Fibroblast of the conjunctiva (primary cell): ENCODE data around the gene GIPR.
A peak's percentile ranks its signal among the peaks of the same experiment; 100 is the strongest.
"Not testable (repeated sequence)": the region's sequence is repeated elsewhere in the genome, so short reads cannot be mapped to it uniquely, and the experiment has no call there.

ENCODE experiments used
- DNase-seq: peaks from one replicate; pipeline ENCODE4 v3.0.0-alpha.2; 2010; ENCODE audit warnings: low read depth

GIPR gene

GRCh38 chr19:45645631-45646344, 22.2 kb upstream of the GIPR start:
- peak; percentile 66 for DNase-seq

GRCh38 chr19:45646345-45646698, 21.7 kb upstream of the GIPR start:
- DNase-seq, result no peak

GRCh38 chr19:45650722-45651121, 17.3 kb upstream of the GIPR start:
- DNase-seq, result no peak

GRCh38 chr19:45653634-45654033, 14.4 kb upstream of the GIPR start:
- DNase-seq, result no peak

DNA sequence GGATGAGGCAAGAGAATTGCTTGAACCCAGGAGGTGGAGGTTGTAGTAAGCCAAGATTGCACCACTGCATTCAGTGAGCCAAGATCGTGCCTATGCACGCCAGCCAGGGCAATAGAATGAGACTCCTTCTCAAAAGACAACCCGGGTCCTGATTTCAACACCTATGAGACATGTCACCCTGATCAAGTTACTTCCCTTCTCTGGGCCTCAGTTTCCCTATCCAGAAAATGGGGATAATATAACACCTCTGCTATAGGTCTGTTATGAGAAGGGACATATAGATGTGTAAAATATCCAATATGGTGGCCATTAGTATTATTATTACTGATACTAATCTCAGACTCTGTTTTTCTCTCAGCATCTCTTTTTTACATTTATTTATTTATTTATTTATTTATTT, 12.9 kb upstream of the GIPR start:
- DNase-seq, result no peak

- DNase-seq, result no peak
Measured at GRCh38 chr19:45657520-45658167, 10.4 kb upstream of the GIPR start.

DNA sequence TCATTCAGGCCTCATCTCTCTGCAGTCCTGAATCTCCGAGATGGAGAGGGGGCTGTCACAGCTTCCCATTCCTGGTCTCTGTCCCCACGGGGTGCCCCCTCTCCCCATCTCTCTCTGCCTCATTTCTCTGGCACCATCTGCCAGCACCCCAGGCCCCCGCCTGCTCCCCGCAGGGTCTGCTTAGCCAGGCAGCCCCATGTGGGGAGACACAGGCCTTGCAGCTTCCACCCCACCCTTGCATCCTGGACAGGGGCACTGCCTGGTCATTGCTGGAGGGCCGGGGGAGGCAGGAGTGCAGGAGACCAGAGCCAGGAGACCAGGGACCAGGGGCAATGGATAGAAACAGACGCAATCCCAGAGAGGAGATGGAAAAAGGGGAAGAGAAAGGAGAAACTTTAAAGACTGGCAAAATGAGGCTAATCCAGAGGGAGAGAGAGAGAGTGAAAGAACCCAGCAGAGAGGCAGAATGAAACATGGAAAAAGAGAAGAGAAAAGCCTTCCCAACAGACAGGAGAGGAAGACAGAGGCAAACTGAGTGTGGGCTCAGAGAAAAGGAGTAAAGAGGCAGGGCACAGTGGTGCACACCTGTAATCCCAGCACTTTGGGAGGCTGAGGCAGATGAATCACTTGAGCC, 8.8 kb upstream of the GIPR start:
- no peak for DNase-seq

DNA sequence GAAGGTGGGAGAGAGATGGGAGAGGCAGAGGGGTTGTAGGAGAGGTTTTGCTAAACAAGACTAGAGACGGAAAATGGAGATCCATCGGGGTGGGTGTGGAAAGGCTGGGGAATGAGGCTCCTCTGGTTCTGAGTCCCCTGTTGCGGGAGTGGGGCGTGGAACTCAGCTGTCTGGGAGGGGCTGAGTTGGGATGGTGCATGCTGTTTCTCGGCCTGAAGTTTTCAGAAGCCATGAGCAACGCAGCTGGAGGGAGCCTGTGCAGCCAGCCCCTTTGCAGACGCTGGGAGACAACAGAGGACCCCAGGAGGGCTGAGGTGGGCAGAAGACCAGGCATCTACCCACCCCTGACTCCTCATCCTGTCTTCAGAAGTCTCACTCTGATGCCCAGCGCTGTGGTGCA, 7.4 kb upstream of the GIPR start:
- DNase-seq, result no peak

GRCh38 chr19:45663800-45664199, 4.2 kb upstream of the GIPR start:
- DNase-seq, result no peak

DNA sequence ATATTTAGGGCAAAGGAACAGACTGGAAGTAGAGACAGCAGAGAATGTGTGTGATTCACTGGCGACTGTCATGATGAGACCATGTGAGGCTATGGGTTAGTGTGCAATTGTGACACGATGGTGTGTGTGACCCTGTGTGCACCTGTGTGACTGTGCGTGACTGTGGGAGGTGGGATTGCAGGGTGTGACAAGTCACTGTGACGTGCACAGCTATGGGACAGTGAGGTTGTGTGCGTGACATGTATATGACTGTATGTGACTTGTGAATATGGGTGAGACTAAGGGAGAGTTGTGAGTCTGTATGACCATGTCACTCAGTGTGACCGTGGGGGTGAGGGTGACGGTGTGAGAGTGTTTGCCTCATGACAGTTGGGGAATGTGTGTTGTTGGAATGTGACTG, 3.4 kb upstream of the GIPR start:
- no peak for DNase-seq

DNA sequence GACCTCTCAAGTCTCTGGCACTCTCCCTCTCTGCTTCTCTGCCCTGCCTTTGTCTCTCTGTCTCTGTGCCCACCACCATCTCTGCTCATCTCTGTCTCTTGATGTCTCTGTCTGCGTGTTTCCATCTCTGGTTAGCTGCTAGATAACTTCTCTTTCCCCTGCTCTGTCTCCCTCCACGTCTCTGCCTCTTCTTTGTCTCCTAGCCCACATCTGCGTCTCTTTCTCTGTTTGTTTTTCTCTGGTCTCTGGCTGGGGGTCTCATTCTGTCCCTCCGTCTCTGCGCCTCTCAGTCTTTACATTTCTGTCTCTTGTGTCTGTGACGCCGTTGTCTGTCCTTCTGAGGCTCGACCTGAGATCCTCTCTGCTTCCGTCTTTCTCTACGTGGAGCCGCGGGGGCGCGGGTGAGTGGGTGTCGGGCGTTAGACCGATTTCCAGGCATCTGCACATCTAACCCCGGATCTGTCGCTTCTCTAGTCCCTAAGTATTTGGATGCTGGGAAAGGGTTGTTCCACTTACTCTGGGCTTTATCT, 386 bp downstream of the GIPR start:
- no peak for DNase-seq

GRCh38 chr19:45670670-45671453, 2.8 kb downstream of the GIPR start:
- DNase-seq, result peak; percentile 57

- DNase-seq, result no peak
Measured at GRCh38 chr19:45674946-45675345, 6.9 kb downstream of the GIPR start.

DNA sequence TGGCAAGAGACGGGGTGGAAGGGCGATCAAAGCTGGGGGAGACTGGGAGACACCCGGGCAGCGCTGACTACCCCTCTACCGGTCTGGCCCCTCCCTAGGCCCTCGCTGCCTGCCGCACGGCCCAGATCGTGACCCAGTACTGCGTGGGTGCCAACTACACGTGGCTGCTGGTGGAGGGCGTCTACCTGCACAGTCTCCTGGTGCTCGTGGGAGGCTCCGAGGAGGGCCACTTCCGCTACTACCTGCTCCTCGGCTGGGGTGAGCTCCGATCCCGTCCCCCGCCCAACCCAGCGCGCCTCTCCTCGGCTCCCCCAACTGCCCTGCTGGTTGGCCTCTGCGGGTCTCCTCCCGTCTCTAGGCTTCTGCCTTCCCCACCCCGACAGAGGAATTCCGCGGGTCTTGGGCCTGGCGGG, 8.8 kb downstream of the GIPR start:
- no peak for DNase-seq

DNA sequence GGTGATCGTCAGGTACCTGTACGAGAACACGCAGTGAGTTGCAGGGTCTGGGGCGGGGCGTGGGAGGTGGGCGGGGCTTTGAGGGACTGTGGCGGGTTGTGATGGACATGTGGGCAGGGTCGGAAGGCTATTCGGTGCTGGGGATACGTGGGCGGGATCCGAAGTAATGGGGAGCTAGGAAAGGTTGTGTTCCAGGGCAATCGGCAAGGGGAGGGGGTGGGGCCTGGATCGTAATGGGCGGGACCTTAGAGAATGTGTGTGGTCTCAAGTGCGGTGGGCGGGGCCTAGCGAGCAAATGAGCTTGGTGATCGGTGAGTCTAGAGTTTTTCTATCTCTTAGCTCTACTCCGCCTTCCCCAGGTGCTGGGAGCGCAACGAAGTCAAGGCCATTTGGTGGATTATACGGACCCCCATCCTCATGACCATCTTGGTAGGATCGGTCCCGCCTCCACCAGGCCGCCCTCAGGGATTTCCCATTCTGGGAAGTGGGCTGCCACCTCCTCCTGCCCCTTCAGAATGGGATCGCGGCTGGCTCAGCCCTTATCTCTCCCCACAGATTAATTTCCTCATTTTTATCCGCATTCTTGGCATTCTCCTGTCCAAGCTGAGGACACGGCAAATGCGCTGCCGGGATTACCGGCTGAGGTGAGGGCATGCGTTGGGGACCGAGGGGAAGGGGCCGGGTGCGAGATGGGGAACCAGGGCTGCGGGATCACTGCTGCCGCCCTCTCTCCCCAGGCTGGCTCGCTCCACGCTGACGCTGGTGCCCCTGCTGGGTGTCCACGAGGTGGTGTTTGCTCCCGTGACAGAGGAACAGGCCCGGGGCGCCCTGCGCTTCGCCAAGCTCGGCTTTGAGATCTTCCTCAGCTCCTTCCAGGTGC, 9.6 kb downstream of the GIPR start:
- DNase-seq, result peak; percentile 62

- DNase-seq, result peak; percentile 49
Measured at GRCh38 chr19:45681391-45682015, 13.5 kb downstream of the GIPR start.

- no peak for DNase-seq
Measured at GRCh38 chr19:45682117-45682516, 14.1 kb downstream of the GIPR start.

GRCh38 chr19:45682908-45683307, 14.9 kb downstream of the GIPR start:
- no peak for DNase-seq

- DNase-seq, result not testable (repeated sequence)
Measured at GRCh38 chr19:45685045-45685444, 17.0 kb downstream of the GIPR start.

DNA sequence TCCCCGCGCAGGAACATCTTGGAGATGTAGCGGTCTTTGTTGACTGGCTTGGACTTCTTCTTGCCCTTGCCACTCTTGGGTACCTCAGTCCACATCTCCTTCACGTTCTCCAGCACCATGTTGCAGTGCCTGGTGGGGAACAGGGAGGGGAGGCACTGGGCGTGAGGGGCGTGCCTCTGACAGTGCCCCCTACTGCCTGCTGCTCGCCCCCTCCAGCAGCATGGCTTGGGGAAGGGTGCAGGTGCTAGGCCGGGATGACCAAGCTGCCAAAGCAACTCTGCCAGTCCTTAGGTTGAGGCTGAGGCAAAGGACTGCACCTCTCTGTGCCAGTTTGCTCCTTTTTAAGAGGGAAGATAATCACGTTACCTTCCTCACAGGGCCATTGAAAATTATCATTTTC, 19.6 kb downstream of the GIPR start:
- no peak for DNase-seq
